Measurements from ENCODE around the gene FOLR3. TPM values are rescaled to one million over a fixed set of nuclear protein-coding genes. Genes with fewer than 3 reads are reported as not detected.
A peak's percentile ranks its signal among the peaks of the same experiment; 100 is the strongest.

FOLR3 gene
- total and polyA plus RNA-seq, 2 of the 4 experiments (the other 2 are of a cell fraction): 0.29 to 0.36 TPM

GRCh38 chr11:72120930-72121329, 14.6 kb upstream of the FOLR3 start:
- Histone ChIP-seq H4K5ac (ENCODE audit: low read depth, low read length) (no peak overlapping the region), H3K9ac (ENCODE audit: low read depth, low read length) (no peak overlapping the region), H4K8ac (ENCODE audit: low read depth in 2 of 2, low read length in 2 of 2) (no peak overlapping the region), H3K56ac (ENCODE audit: extremely low read depth, insufficient read depth, low read length) (no peak overlapping the region), H3K27ac (ENCODE audit: insufficient read depth, low read length) (no peak overlapping the region), H3K4me3 (ENCODE audit: insufficient read depth, low read depth, low read length) (no peak overlapping the region), H2BK120ac (ENCODE audit: low read depth, low read length) (no peak overlapping the region), H2BK15ac (ENCODE audit: low read depth, low read length) (no peak overlapping the region), H2AK9ac (replicated peaks; ENCODE audit: low read depth, low read length, poor library complexity) (no peak overlapping the region), H2BK5ac (ENCODE audit: low read depth, low read length, poor library complexity, severe bottlenecking) (no peak overlapping the region), H4K91ac (ENCODE audit: insufficient read depth, low read depth, low read length) (no peak overlapping the region), H3K9me1 (ENCODE audit: insufficient read depth, low read length) (no peaks in the 10 kb centered on the region; the same call in 1 of the 2 replicates), H3K4ac (ENCODE audit: low read depth, low read length) (no peak overlapping the region; the same call in 1 of the 2 replicates), H4K20me1 (ENCODE audit: insufficient read depth, low read length) (no peaks in the 10 kb centered on the region), H3K23ac (ENCODE audit: low read depth, low read length) (no peak overlapping the region), H3K4me2 (ENCODE audit: low read depth, low read length) (no peak overlapping the region), H3K9me3 (ENCODE audit: control insufficient read depth, insufficient read depth, low read length) (no peaks in the 10 kb centered on the region), H2AK5ac (ENCODE audit: low read depth, low read length) (no peak overlapping the region), H3K36me3 (ENCODE audit: control insufficient read depth, insufficient read depth, low read length) (no peaks in the 10 kb centered on the region), H3K18ac (ENCODE audit: low read depth, low read length) (no peak overlapping the region), H3K14ac (replicated peaks; ENCODE audit: low read depth, low read length) (no peak overlapping the region), H2BK20ac (ENCODE audit: low read depth, low read length) (no peak overlapping the region), H3K27me3 (ENCODE audit: control insufficient read depth, insufficient read depth, low read length) (peaks cover 2% of the 10 kb centered on the region; the same call in 1 of the 2 replicates), H3K4me1 (ENCODE audit: control insufficient read depth, insufficient read depth, low read length) (no peaks in the 10 kb centered on the region), H2AFZ (replicated peaks; ENCODE audit: low read length, poor library complexity) (peak overlapping the region; percentile 11), H3K79me1 (ENCODE audit: low read depth in 1 of 2, low read length in 2 of 2) (no peaks in the 10 kb centered on the region)
- BruUV-seq (replicated peaks): no TSS peak
- DNase-seq (no peak), ATAC-seq (ENCODE audit: low read depth) (no peak)
- WGBS, 2 experiments (ENCODE audit: extremely low coverage in 2 of 2, insufficient read length in 1 of 2): 100% methylated on average over 2 of the region's 2 CpGs; no CpG with 5 or more reads in 1 of the 2 experiments
- intact Hi-C loops (cut with micrococcal nuclease) (no loop called here), dilution Hi-C loops (cut with HindIII; ENCODE audit: low sequenced_read_pairs, unreplicated experiment) (no loop called here), in situ Hi-C loops (cut with MboI; ENCODE audit: low sequenced_read_pairs) (no loop called here)
- no peak for TF ChIP-seq CEBPB (IDR thresholded peaks at IDR 0.05; ENCODE audit: low read depth, low read length)
- TF ChIP-seq, protein P1, sequence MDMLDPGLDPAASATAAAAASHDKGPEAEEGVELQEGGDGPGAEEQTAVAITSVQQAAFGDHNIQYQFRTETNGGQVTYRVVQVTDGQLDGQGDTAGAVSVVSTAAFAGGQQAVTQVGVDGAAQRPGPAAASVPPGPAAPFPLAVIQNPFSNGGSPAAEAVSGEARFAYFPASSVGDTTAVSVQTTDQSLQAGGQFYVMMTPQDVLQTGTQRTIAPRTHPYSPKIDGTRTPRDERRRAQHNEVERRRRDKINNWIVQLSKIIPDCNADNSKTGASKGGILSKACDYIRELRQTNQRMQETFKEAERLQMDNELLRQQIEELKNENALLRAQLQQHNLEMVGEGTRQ (IDR thresholded peaks at IDR 0.05; ENCODE audit: low read depth, low read length): no peak
- no peak for TF ChIP-seq RAD21 (IDR thresholded peaks at IDR 0.05; ENCODE audit: low read length)
- no peak for TF ChIP-seq CTCF (conservative IDR thresholded peaks at IDR 0.05; ENCODE audit: low read depth, low read length)
- no peak for TF ChIP-seq SMC3 (IDR thresholded peaks at IDR 0.05; ENCODE audit: low read depth, low read length)
- TF ChIP-seq NFE2L2 (IDR thresholded peaks at IDR 0.05; ENCODE audit: low read depth, low read length): no peak
- TF ChIP-seq CHD1 (IDR thresholded peaks at IDR 0.05; ENCODE audit: low read depth, low read length): no peak
- TF ChIP-seq FOS (IDR thresholded peaks at IDR 0.05; ENCODE audit: low read depth, low read length): no peak
- TF ChIP-seq RFX5 (IDR thresholded peaks at IDR 0.05; ENCODE audit: low read depth, low read length): no peak
- TF ChIP-seq MAZ (IDR thresholded peaks at IDR 0.05; ENCODE audit: borderline replicate concordance, low read depth, low read length): no peak
- no peak for TF ChIP-seq MAFK (IDR thresholded peaks at IDR 0.05; ENCODE audit: low read depth, low read length)
- no peak for TF ChIP-seq MXI1 (IDR thresholded peaks at IDR 0.05; ENCODE audit: borderline replicate concordance, low read depth, low read length)
- POLR2A ChIA-PET (ENCODE audit: unreplicated experiment): no interaction called here
- CTCF ChIA-PET: no interaction called here

Data from IMR-90 (cell line).